Neuronal stem cell (in vitro differentiated cells): Measurements from ENCODE around the gene HDAC9.

ENCODE experiments used
- DNase-seq: peaks from one replicate; pipeline ENCODE4 v3.0.0-alpha.2; 2013; ENCODE audit warnings: low spot score
- H2AFZ ChIP-seq: one replicate; pipeline ENCODE4 v1.6.1; 2013; ENCODE audit warnings: mild to moderate bottlenecking, low read length, inconsistent platforms
- H2AK5ac ChIP-seq: 2 replicates; pipeline ENCODE4 v1.6.1; 2013; ENCODE audit warnings: low read depth, mild to moderate bottlenecking, inconsistent platforms, low read length, moderate library complexity, mixed read lengths
- H2BK120ac ChIP-seq: 2 replicates; pipeline ENCODE4 v1.6.1; 2013; ENCODE audit warnings: low read depth, mild to moderate bottlenecking, inconsistent platforms, low read length, moderate library complexity, mixed read lengths
- H2BK12ac ChIP-seq: one replicate; pipeline ENCODE4 v1.6.1; 2013; ENCODE audit warnings: low read length, inconsistent platforms
- H2BK15ac ChIP-seq: 2 replicates; pipeline ENCODE4 v1.6.1; 2013; ENCODE audit warnings: mild to moderate bottlenecking, low read length, inconsistent platforms, mixed read lengths
- H2BK5ac ChIP-seq: one replicate; pipeline ENCODE4 v1.6.1; 2013; ENCODE audit warnings: inconsistent platforms, mild to moderate bottlenecking, low read length, moderate library complexity
- H3K14ac ChIP-seq: one replicate; pipeline ENCODE4 v1.6.1; 2013; ENCODE audit warnings: low read length, inconsistent platforms
- H3K18ac ChIP-seq: 2 replicates; pipeline ENCODE4 v1.6.1; 2013; ENCODE audit warnings: low read length, inconsistent platforms
- H3K23ac ChIP-seq: 2 replicates; pipeline ENCODE4 v1.6.1; 2013; ENCODE audit warnings: low read depth, mild to moderate bottlenecking, mixed read lengths, low read length, inconsistent platforms; ENCODE audit not compliant: poor library complexity
- H3K27ac ChIP-seq: replicated peaks from 3 replicates; pipeline ENCODE4 v1.5.1; 2013; ENCODE audit warnings: low read length, inconsistent platforms
- H3K27me3 ChIP-seq, 3 experiments: 2 replicates each; pipeline ENCODE4 v1.6.1; 2013; ENCODE audit warnings: low read length in 3 of 3, mild to moderate bottlenecking in 2 of 3, inconsistent platforms in 1 of 3, low read depth in 1 of 3, mixed read lengths in 1 of 3, moderate library complexity in 1 of 3; ENCODE audit not compliant: control insufficient read depth in 3 of 3, insufficient read depth in 3 of 3
- H3K36me3 ChIP-seq, 2 donors: replicated peaks in 1 of 2; 2 replicates each; pipeline ENCODE4 v1.6.1; 2013; ENCODE audit warnings: low read length in 2 of 2; ENCODE audit not compliant: control insufficient read depth in 2 of 2, insufficient read depth in 2 of 2
- H3K4ac ChIP-seq: 2 replicates; pipeline ENCODE4 v1.6.1; 2013; ENCODE audit warnings: inconsistent platforms, mild to moderate bottlenecking, low read length, moderate library complexity
- H3K4me1 ChIP-seq, 2 donors: 1 replicate in 1 of 2; 2 replicates in 1 of 2; pipeline ENCODE4 v1.6.1; 2013; ENCODE audit warnings: low read length in 2 of 2, low read depth in 1 of 2; ENCODE audit not compliant: control insufficient read depth in 2 of 2, insufficient read depth in 1 of 2
- H3K4me2 ChIP-seq: one replicate; pipeline ENCODE4 v1.6.1; 2013; ENCODE audit warnings: mild to moderate bottlenecking, low read length, inconsistent platforms; ENCODE audit not compliant: insufficient read depth, poor library complexity, severe bottlenecking
- H3K4me3 ChIP-seq, 2 donors: 2 replicates each; pipeline ENCODE4 v1.5.1; 2013; ENCODE audit warnings: low read length in 2 of 2, mild to moderate bottlenecking in 2 of 2, inconsistent platforms in 1 of 2, moderate library complexity in 1 of 2
- H3K79me1 ChIP-seq: one replicate; pipeline ENCODE4 v1.6.1; 2013; ENCODE audit warnings: low read depth, mild to moderate bottlenecking, inconsistent platforms, low read length, moderate library complexity
- H3K9ac ChIP-seq: one replicate; pipeline ENCODE4 v1.6.1; 2013; ENCODE audit warnings: mild to moderate bottlenecking, low read depth, low read length, inconsistent platforms; ENCODE audit not compliant: poor library complexity
- H3K9me3 ChIP-seq, 2 donors: replicated peaks in 1 of 2; 2 replicates each; pipeline versions ENCODE3 to v1.6.1; 2013; ENCODE audit warnings: low read length in 2 of 2, mild to moderate bottlenecking in 2 of 2, inconsistent platforms in 1 of 2, low read depth in 1 of 2, mixed read lengths in 1 of 2, moderate library complexity in 1 of 2; ENCODE audit not compliant: control insufficient read depth in 2 of 2, insufficient read depth in 1 of 2
- H4K8ac ChIP-seq: one replicate; pipeline ENCODE4 v1.6.1; 2013; ENCODE audit warnings: low read depth, mild to moderate bottlenecking, inconsistent platforms, low read length, moderate library complexity
- H4K91ac ChIP-seq: one replicate; pipeline ENCODE4 v1.6.1; 2013; ENCODE audit warnings: low read length, low read depth, mild to moderate bottlenecking, inconsistent platforms; ENCODE audit not compliant: poor library complexity
- WGBS, 2 donors: extraction: QIAGEN DNeasy Blood & Tissue Kit; methylation state at CpG; one replicate each; pipeline ENCODE4 v1.1.7; 2013; ENCODE audit warnings: missing lambda C conversion rate in 2 of 2, mixed read lengths in 1 of 2; ENCODE audit not compliant: insufficient read length in 2 of 2, insufficient replicate concordance in 1 of 2; ENCODE audit errors: extremely low coverage in 2 of 2; 5-methylcytosine and 5-hydroxymethylcytosine counted together

HDAC9 gene

GRCh38 chr7:18786196-18786727, 290.7 kb downstream of the HDAC9 start:
- no peaks in the 10 kb centered on the region for H3K9me3 ChIP-seq
- H4K91ac ChIP-seq, result no peak overlapping the region
- H3K9ac ChIP-seq, result no peak overlapping the region
- no CpG with 5 or more reads among the region's 5 CpGs for WGBS, 2 donors
- H3K18ac ChIP-seq, result no peak overlapping the region
- H3K4ac ChIP-seq, result no peak overlapping the region
- H3K4me2 ChIP-seq, result no peak overlapping the region
- no peak overlapping the region for H3K27ac ChIP-seq
- no peak overlapping the region for H2BK5ac ChIP-seq
- H3K36me3 ChIP-seq, result no peaks in the 10 kb centered on the region
- no peak overlapping the region for H3K4me3 ChIP-seq
- H4K8ac ChIP-seq, result no peak overlapping the region
- no peak overlapping the region for H3K14ac ChIP-seq
- no peak overlapping the region for H3K23ac ChIP-seq
- DNase-seq, result no peak
- no peaks in the 10 kb centered on the region for H3K27me3 ChIP-seq
- no peak overlapping the region for H2AK5ac ChIP-seq
- no peak overlapping the region for H2AFZ ChIP-seq
- H2BK15ac ChIP-seq, result no peak overlapping the region
- peaks cover 0 to 6% of the 10 kb centered on the region in 2 donors for H3K4me1 ChIP-seq
- H2BK12ac ChIP-seq, result no peak overlapping the region
- H3K79me1 ChIP-seq, result no peaks in the 10 kb centered on the region
- H2BK120ac ChIP-seq, result no peak overlapping the region

- WGBS, 2 donors, result no CpG with 5 or more reads among the region's 2 CpGs
- H3K14ac ChIP-seq, result no peak overlapping the region
- no peak for DNase-seq
These were observed 291.2 kb downstream of the HDAC9 start for GRCh38 chr7:18786796-18787195.

GRCh38 chr7:18788026-18788425, 292.5 kb downstream of the HDAC9 start:
- no peak overlapping the region for H2BK120ac ChIP-seq
- H2BK15ac ChIP-seq, result no peak overlapping the region
- WGBS, 2 donors, result no CpG with 5 or more reads among the region's 2 CpGs
- H3K4ac ChIP-seq, result no peak overlapping the region
- H3K4me1 ChIP-seq, result no peaks in the 10 kb centered on the region
- DNase-seq, result no peak
- H3K79me1 ChIP-seq, result no peaks in the 10 kb centered on the region
- no peak overlapping the region for H2BK12ac ChIP-seq
- H3K14ac ChIP-seq, result no peak overlapping the region
- no peak overlapping the region for H2BK5ac ChIP-seq
- H3K27me3 ChIP-seq, result no peaks in the 10 kb centered on the region
- no peak overlapping the region for H3K23ac ChIP-seq
- H2AK5ac ChIP-seq, result no peak overlapping the region
- H3K36me3 ChIP-seq, result no peaks in the 10 kb centered on the region
- no peak overlapping the region for H2AFZ ChIP-seq
- H4K8ac ChIP-seq, result no peak overlapping the region
- H3K27ac ChIP-seq, result no peak overlapping the region
- H3K4me3 ChIP-seq, result no peak overlapping the region
- no peak overlapping the region for H4K91ac ChIP-seq
- no peaks in the 10 kb centered on the region for H3K9me3 ChIP-seq
- H3K4me2 ChIP-seq, result no peak overlapping the region
- no peak overlapping the region for H3K18ac ChIP-seq
- no peak overlapping the region for H3K9ac ChIP-seq

More at GRCh38 chr7:18786796-18787195, 291.2 kb downstream of the HDAC9 start:
- H2AFZ ChIP-seq, result no peak overlapping the region
- no peak overlapping the region for H3K9ac ChIP-seq
- no peak overlapping the region for H2BK5ac ChIP-seq
- no peaks in the 10 kb centered on the region for H3K27me3 ChIP-seq
- no peaks in the 10 kb centered on the region for H3K36me3 ChIP-seq
- no peak overlapping the region for H3K18ac ChIP-seq
- H2BK120ac ChIP-seq, result no peak overlapping the region
- H2BK12ac ChIP-seq, result no peak overlapping the region
- peaks cover 0 to 5% of the 10 kb centered on the region in 2 donors for H3K4me1 ChIP-seq
- H2AK5ac ChIP-seq, result no peak overlapping the region
- no peak overlapping the region for H3K4me3 ChIP-seq
- H4K8ac ChIP-seq, result no peak overlapping the region
- H3K27ac ChIP-seq, result no peak overlapping the region
- H3K4me2 ChIP-seq, result no peak overlapping the region
- H4K91ac ChIP-seq, result no peak overlapping the region
- H3K9me3 ChIP-seq, result no peaks in the 10 kb centered on the region
- no peaks in the 10 kb centered on the region for H3K79me1 ChIP-seq
- no peak overlapping the region for H3K23ac ChIP-seq
- no peak overlapping the region for H2BK15ac ChIP-seq
- no peak overlapping the region for H3K4ac ChIP-seq

GRCh38 chr7:18792871-18793595, 297.5 kb downstream of the HDAC9 start:
- DNase-seq, result no peak
- H3K14ac ChIP-seq, result peak overlapping the region; percentile 21
- H2AFZ ChIP-seq, result peak overlapping the region; percentile 35
- H3K4ac ChIP-seq, result no peak overlapping the region
- H3K4me2 ChIP-seq, result no peak overlapping the region
- no peaks in the 10 kb centered on the region for H3K9me3 ChIP-seq
- H3K18ac ChIP-seq, result peak overlapping the region; percentile 18
- H3K4me1 ChIP-seq, result peaks cover 0 to 2% of the 10 kb centered on the region in 2 donors
- no peak overlapping the region for H3K4me3 ChIP-seq
- 100% methylated on average over 2 of the region's 13 CpGs; no CpG with 5 or more reads in 1 of the 2 donors for WGBS, 2 donors
- no peak overlapping the region for H3K9ac ChIP-seq
- H3K27me3 ChIP-seq, result no peaks in the 10 kb centered on the region
- H2AK5ac ChIP-seq, result no peak overlapping the region
- no peak overlapping the region for H2BK12ac ChIP-seq
- no peak overlapping the region for H3K23ac ChIP-seq
- H2BK5ac ChIP-seq, result no peak overlapping the region
- H2BK15ac ChIP-seq, result no peak overlapping the region
- no peak overlapping the region for H2BK120ac ChIP-seq
- peak overlapping the region; percentile 45 for H4K8ac ChIP-seq
- H3K79me1 ChIP-seq, result no peaks in the 10 kb centered on the region
- no peak overlapping the region for H3K27ac ChIP-seq
- no peak overlapping the region for H4K91ac ChIP-seq
- no peaks in the 10 kb centered on the region for H3K36me3 ChIP-seq
